WTC11 (cell line): ENCODE measurements around the gene ADAMTS2.

ENCODE experiments used
- TCF7 ChIP-seq: sonication (generic); formaldehyde crosslinking; IDR thresholded peaks from 2 replicates; pipeline ENCODE4 v1.8.0; 2022; ENCODE audit warnings: mild to moderate bottlenecking, low read depth, missing genetic modification reagents, moderate library complexity
- ZNF532 ChIP-seq: fragments of 250-450 bp; sonication (Bioruptor Pico); IDR thresholded peaks from 2 replicates; pipeline ENCODE4 v1.9.0; 2021; ENCODE audit warnings: mild to moderate bottlenecking, borderline replicate concordance

GRCh38 chr5:179221196-179221876 is 123.9 kb downstream of the ADAMTS2 start:
- TF ChIP-seq TCF7 (CRISPR knock-in tag) (no peak), ZNF532 (no peak)
